ENCODE measurements around the gene CD22. TPM values are rescaled to one million over a fixed set of nuclear protein-coding genes. Genes with fewer than 3 reads are reported as not detected.
"Not testable (repeated sequence)": the region's sequence is repeated elsewhere in the genome, so short reads cannot be mapped to it uniquely, and the experiment has no call there.

Gene CD22
- total RNA-seq, 1 donor from 2014 or later: not detected

DNA sequence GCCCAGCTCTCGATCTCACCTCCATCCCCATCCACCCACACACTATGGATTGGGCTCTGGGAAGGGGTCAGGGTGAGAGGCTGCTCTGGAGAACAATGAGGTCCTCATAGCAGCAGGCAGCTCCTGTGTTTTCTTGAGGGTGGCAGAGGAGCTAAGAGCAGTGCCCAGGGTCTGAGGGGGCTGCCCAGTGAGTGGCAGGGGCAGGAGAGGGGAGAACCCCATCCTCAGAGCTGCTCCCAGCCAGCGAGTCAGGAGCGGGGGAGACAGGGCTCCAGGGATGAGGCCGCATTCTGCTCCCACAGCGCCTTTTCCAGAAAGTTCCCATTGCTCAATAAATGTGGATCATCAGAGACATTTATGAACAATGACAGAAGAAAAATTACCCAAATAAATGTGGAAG lies 31.1 kb downstream of the CD22 start:
- H3K27ac ChIP-seq (replicated peaks); H3K4me3 ChIP-seq; H3K4me1 ChIP-seq; H3K36me3 ChIP-seq; DNase-seq; H3K9me3 ChIP-seq (replicated peaks); intact Hi-C loops (cut with micrococcal nuclease): not testable (repeated sequence)
- peaks cover 46% of the 10 kb centered on the region for H3K27me3 ChIP-seq (ENCODE audit: low read depth)

DNA sequence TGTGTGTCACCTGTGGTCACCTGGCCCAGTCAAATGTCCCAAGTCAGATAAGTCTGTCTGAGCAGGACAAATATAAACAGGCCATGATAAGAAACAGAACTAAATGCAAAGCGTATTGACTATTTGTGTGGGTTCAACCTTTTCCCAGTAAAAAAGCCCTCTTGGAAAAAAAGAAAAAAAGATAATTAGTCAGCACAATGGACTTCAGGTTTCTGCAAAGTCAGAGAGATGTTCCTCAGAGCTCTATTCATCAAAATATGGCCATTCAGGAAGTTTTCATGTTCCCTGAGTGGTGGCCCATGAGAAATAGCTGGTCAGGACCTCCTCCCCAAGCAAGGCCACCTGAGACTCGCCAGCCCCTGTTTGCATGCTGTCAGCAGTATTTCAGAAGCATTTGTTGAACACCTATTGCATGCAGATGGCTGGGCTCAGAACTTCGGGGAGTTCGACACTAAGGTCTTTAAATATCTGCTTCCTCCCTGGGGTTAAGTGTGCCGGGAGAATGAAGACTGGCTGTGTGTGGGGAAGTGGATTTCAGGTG lies 32.0 kb downstream of the CD22 start:
- TF ChIP-seq CTCF (IDR thresholded peaks at IDR 0.05; ENCODE audit: borderline replicate concordance): no peak
- H3K4me3 ChIP-seq: no peak overlapping the region
- intact Hi-C loops (cut with micrococcal nuclease): no loop called here

DNA sequence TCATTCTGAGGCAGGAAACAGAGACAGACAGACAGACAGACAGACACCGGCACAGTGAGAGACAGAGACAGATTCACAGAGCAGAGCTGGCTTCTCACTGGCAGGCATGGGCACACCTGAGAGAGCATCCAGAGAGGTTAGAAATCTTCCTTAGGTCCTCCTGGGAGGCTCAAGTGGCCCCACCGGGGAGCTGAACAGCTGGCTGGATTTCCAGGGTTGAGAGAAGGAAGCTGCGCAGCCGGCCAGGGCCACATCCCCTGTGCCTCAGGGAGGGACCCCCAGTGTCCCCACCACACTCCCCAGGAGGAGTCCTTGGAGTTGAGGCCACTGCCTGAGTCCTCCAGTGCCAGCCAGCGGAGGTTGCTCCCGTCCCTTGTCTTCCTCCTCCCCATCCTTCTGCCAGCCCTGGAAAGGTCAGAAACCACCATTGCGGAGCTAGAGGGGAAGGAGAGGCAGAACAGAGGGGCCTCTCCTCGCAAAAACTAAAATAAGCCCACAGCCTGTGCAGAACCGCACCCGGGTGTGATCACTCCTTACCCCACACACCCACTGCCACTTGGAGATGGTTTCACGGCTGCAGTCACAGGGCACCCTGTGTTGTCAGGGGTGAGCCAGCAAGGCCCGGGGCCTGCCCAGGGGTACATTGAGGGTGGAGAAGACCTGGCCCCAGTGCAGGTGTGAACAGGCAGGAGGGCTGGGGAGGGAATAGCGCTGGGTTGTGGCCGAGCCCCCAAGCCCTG lies 33.4 kb downstream of the CD22 start:
- intact Hi-C loops (cut with micrococcal nuclease): no loop called here
- Histone ChIP-seq H3K27me3 (ENCODE audit: low read depth) (peaks cover 52% of the 10 kb centered on the region), H3K9me3 (replicated peaks) (no peaks in the 10 kb centered on the region), H3K36me3 (no peaks in the 10 kb centered on the region), H3K4me1 (peaks cover 8% of the 10 kb centered on the region), H3K27ac (replicated peaks) (no peak overlapping the region), H3K4me3 (no peak overlapping the region)
- no peak for DNase-seq
- TF ChIP-seq CTCF (IDR thresholded peaks at IDR 0.05; ENCODE audit: borderline replicate concordance): no peak

More for the DNA sequence above, 32.0 kb downstream of the CD22 start:
- H3K4me1 ChIP-seq: peaks cover 8% of the 10 kb centered on the region
- no peak overlapping the region for H3K27ac ChIP-seq (replicated peaks)
- H3K9me3 ChIP-seq (replicated peaks): no peaks in the 10 kb centered on the region
- DNase-seq: no peak
- H3K27me3 ChIP-seq (ENCODE audit: low read depth): peaks cover 47% of the 10 kb centered on the region
- H3K36me3 ChIP-seq: no peaks in the 10 kb centered on the region

DNA sequence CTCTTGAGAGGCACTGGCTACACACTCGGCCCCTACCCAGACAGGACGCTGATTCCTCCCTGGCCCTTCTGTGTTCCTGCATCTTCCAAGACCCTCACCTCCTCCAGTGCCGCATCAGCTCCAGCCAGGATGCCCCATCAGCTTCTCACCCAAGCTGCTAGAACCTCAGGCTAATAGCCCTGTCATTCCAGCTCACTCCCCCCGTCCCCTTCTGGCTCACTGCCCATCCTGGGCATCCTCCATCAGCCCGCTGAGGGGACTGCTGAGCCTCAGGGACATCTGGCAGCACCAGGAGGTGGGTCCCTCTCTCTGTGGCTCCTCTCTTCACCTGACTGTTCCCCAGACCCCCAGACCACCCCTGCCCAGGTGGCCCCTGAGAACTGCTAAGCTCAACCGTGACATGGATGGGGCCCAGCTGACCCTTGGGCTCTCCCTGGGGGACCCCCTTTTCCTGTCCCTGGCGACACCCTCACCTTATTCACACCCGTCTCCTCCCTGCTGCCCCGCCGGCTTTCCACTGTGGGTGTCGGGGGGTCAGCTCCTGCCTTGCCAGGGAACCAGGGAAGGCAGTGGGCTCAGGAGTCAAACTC lies 34.1 kb downstream of the CD22 start:
- no peak for DNase-seq
- Histone ChIP-seq H3K4me1 (peaks cover 2% of the 10 kb centered on the region), H3K9me3 (replicated peaks) (no peaks in the 10 kb centered on the region), H3K27ac (replicated peaks) (no peak overlapping the region), H3K4me3 (no peak overlapping the region), H3K36me3 (no peaks in the 10 kb centered on the region), H3K27me3 (ENCODE audit: low read depth) (peaks cover 52% of the 10 kb centered on the region)
- TF ChIP-seq CTCF (IDR thresholded peaks at IDR 0.05; ENCODE audit: borderline replicate concordance): no peak
- intact Hi-C loops (cut with micrococcal nuclease): no loop called here

DNA sequence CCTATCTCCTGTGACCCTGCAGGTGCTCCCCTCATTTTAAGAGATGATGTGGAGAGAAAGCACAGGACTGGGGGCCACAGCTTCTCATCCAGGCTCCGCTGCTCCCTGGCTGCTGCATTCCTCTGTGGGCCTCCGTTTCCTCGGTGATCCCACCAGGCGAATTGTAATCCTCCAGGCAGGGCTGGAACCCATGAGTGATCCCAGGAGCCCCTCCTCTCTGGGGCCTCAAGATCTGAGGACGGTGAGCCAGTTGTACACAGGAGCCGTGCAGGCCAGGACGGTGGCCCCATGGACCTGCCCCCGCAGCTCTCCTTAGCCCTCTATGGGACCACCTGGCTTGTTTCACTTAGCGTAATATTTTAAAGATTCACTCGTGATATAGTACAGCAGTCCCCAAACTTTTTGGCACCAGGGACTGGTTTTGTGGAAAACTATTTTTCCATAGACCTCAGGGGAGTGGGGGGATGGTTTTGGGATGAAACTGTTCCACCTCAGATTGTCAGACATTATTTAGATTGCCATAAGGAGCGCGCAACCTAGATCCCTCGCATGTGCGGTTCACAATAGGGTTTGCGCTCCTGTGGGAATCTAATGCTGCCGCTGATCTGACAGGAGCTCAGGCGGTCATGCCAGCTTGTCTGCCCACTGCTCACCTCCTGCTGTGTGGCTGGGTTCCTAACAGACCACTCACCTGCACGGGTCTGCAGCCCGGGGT lies 34.9 kb downstream of the CD22 start:
- TF ChIP-seq CTCF (IDR thresholded peaks at IDR 0.05; ENCODE audit: borderline replicate concordance): no peak
- intact Hi-C loops (cut with micrococcal nuclease): no loop called here
- Histone ChIP-seq H3K36me3 (no peaks in the 10 kb centered on the region), H3K27me3 (ENCODE audit: low read depth) (peaks cover 52% of the 10 kb centered on the region), H3K27ac (replicated peaks) (no peak overlapping the region), H3K9me3 (replicated peaks) (no peaks in the 10 kb centered on the region), H3K4me1 (no peaks in the 10 kb centered on the region), H3K4me3 (no peak overlapping the region)
- no peak for DNase-seq
